BE2C (cell line): ENCODE results near the gene ATP6V0B.
A peak's percentile ranks its signal among the peaks of the same experiment; 100 is the strongest.

ENCODE experiments used
- DNase-seq: peaks from one replicate; pipeline ENCODE4 v3.0.0-alpha.2; 2020
- H3K27me3 ChIP-seq: fragments of 250-450 bp; sonication (Bioruptor Pico); 2 replicates; pipeline ENCODE4 v1.5.1; 2020; ENCODE audit warnings: mild to moderate bottlenecking
- H3K36me3 ChIP-seq: fragments of 250-450 bp; sonication (Bioruptor Pico); 2 replicates; pipeline ENCODE4 v1.5.1; 2020; ENCODE audit warnings: mild to moderate bottlenecking
- H3K4me1 ChIP-seq: fragments of 250-450 bp; sonication (Bioruptor Pico); 2 replicates; pipeline ENCODE4 v1.5.1; 2020
- H3K4me3 ChIP-seq: 2 replicates; pipeline ENCODE4 v1.5.1; 2011; ENCODE audit warnings: low read depth, low read length
- H3K9me3 ChIP-seq: fragments of 250-450 bp; sonication (Bioruptor Pico); 2 replicates; pipeline ENCODE4 v1.5.1; 2020
- CTCF ChIP-seq: IDR thresholded peaks from 2 replicates; pipeline ENCODE4 v1.5.1; 2012; ENCODE audit warnings: mild to moderate bottlenecking, low read depth, low read length

ATP6V0B gene

DNA sequence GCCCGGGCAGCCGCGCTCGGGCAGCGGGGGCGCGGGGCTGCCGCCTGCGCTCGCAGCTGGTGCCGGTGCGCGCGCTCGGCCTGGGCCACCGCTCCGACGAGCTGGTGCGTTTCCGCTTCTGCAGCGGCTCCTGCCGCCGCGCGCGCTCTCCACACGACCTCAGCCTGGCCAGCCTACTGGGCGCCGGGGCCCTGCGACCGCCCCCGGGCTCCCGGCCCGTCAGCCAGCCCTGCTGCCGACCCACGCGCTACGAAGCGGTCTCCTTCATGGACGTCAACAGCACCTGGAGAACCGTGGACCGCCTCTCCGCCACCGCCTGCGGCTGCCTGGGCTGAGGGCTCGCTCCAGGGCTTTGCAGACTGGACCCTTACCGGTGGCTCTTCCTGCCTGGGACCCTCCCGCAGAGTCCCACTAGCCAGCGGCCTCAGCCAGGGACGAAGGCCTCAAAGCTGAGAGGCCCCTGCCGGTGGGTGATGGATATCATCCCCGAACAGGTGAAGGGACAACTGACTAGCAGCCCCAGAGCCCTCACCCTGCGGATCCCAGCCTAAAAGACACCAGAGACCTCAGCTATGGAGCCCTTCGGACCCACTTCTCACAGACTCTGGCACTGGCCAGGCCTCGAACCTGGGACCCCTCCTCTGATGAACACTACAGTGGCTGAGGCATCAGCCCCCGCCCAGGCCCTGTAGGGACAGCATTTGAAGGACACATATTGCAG lies 38.2 kb upstream of the ATP6V0B start:
- Histone ChIP-seq H3K27me3 (no peaks in the 10 kb centered on the region), H3K9me3 (no peaks in the 10 kb centered on the region), H3K36me3 (no peaks in the 10 kb centered on the region), H3K4me3 (peak overlapping the region; percentile 40), H3K4me1 (no peaks in the 10 kb centered on the region)
- TF ChIP-seq CTCF: peak; percentile 15; the same call in 1 of the 2 replicates
- peak; percentile 55 for DNase-seq

DNA sequence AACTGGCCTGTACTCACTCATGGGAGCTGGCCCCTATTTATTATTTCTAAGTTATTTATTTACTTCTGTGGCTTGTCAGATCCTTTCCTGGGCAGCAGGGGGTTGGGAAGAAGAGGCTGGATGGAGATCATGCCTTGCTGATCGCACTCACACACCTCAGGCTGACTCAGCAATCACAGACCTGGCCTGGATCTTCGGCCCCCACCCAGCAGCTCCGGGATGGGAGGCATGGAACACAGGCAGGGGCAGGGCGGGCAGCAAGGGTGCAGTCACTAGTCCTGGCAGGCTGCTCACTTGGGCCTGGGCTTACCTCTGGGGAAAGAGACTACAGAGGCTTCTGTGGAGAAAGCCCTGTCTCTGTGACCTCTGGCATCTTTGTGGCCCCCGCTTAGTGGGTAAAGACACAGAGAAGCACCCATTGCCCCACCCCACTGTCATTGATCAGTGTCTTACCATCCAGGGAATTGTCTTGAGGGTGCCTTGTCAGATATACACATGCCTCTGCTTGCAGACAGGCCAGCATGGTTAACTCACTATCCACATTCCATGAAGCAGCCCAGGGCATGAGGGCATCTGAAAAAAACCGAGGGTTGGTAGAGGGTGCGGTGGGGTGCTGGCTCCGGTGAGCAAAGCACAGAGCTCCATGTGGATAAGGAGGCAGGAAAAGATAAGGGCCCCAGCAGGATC lies 37.4 kb upstream of the ATP6V0B start:
- TF ChIP-seq CTCF: no peak
- H3K27me3 ChIP-seq: no peaks in the 10 kb centered on the region
- DNase-seq: no peak
- H3K36me3 ChIP-seq: no peaks in the 10 kb centered on the region
- H3K4me3 ChIP-seq: no peak overlapping the region
- H3K9me3 ChIP-seq: no peaks in the 10 kb centered on the region
- H3K4me1 ChIP-seq: no peaks in the 10 kb centered on the region

- DNase-seq: no peak
- Histone ChIP-seq H3K9me3 (no peaks in the 10 kb centered on the region), H3K4me3 (no peak overlapping the region), H3K4me1 (no peaks in the 10 kb centered on the region), H3K36me3 (no peaks in the 10 kb centered on the region), H3K27me3 (no peaks in the 10 kb centered on the region)
- TF ChIP-seq CTCF: no peak
These were observed 36.4 kb upstream of the ATP6V0B start for GRCh38 chr1:43938383-43938782.

GRCh38 chr1:43938892-43939587 lies 35.7 kb upstream of the ATP6V0B start:
- Histone ChIP-seq H3K4me1 (no peaks in the 10 kb centered on the region), H3K4me3 (no peak overlapping the region), H3K36me3 (no peaks in the 10 kb centered on the region), H3K9me3 (no peaks in the 10 kb centered on the region), H3K27me3 (no peaks in the 10 kb centered on the region)
- no peak for TF ChIP-seq CTCF
- no peak for DNase-seq

DNA sequence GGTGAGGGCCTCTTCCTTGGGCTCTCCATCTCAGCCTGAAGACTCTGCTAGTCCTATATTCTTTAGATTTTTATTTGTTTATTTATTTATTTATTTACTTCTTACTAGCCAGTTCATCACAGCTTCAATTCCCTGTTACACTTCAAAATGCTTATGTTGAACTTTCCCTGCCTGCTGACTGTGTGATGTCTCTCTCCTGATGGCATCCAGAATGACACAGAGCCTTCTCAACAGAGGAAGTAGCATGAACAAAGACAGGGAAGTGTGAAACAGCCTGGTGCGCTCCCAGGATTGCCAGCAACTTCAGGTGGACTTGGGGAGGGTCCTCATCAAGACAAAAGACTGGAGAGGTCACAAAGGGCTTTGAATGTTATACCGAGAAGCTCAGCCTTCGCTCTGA lies 32.3 kb upstream of the ATP6V0B start:
- no peaks in the 10 kb centered on the region for H3K4me1 ChIP-seq
- no peaks in the 10 kb centered on the region for H3K36me3 ChIP-seq
- DNase-seq: no peak
- no peak overlapping the region for H3K4me3 ChIP-seq
- H3K9me3 ChIP-seq: no peaks in the 10 kb centered on the region
- no peak for TF ChIP-seq CTCF
- no peaks in the 10 kb centered on the region for H3K27me3 ChIP-seq
